GM23338 (cell line): ENCODE results near the gene URI1. TPM values are rescaled to one million over a fixed set of nuclear protein-coding genes. Genes with fewer than 3 reads are reported as not detected.

Source experiments
- ATAC-seq: fragments of 200-7000 bp; cut with Tn5 transposase; 3 replicates; pipeline ENCODE4 v1.9.1; 2020
- DNase-seq: peaks from one replicate; pipeline ENCODE4 v3.0.0-alpha.2; 2015; ENCODE audit warnings: low spot score
- H2AFZ ChIP-seq: fragments of 200-600 bp; sonication (generic); 2 replicates; pipeline ENCODE4 v1.8.0; 2016; ENCODE audit warnings: antibody characterized with exemption, mild to moderate bottlenecking, moderate library complexity
- H3F3A ChIP-seq: fragments of 200-600 bp; sonication (generic); replicated peaks from 2 replicates; pipeline ENCODE4 v1.8.0; 2017; ENCODE audit warnings: antibody characterized with exemption, mixed run types, low read depth
- H3K27ac ChIP-seq: fragments of 200-600 bp; sonication (generic); 2 replicates; pipeline ENCODE4 v1.6.1; 2016; ENCODE audit warnings: low read depth
- H3K27me3 ChIP-seq: fragments of 200-600 bp; sonication (generic); 2 replicates; pipeline ENCODE4 v1.8.0; 2016; ENCODE audit warnings: mild to moderate bottlenecking, mixed run types, moderate library complexity; ENCODE audit not compliant: insufficient read depth
- H3K36me3 ChIP-seq: fragments of 200-600 bp; sonication (generic); 2 replicates; pipeline ENCODE4 v1.8.0; 2016; ENCODE audit warnings: mild to moderate bottlenecking; ENCODE audit not compliant: insufficient read depth
- H3K4me1 ChIP-seq: fragments of 200-600 bp; sonication (generic); 2 replicates; pipeline ENCODE4 v1.8.0; 2016; ENCODE audit warnings: mild to moderate bottlenecking, moderate library complexity; ENCODE audit not compliant: insufficient read depth
- H3K4me2 ChIP-seq: fragments of 200-600 bp; sonication (generic); 2 replicates; pipeline ENCODE4 v1.7.1; 2017; ENCODE audit warnings: mixed run types
- H3K4me3 ChIP-seq: fragments of 200-600 bp; sonication (generic); 2 replicates; pipeline ENCODE4 v1.6.1; 2016; ENCODE audit warnings: mixed run types
- H3K79me2 ChIP-seq: fragments of 200-600 bp; sonication (generic); replicated peaks from 2 replicates; pipeline ENCODE4 v1.8.0; 2017; ENCODE audit warnings: mild to moderate bottlenecking; ENCODE audit not compliant: insufficient read depth
- H3K9me2 ChIP-seq: fragments of 200-600 bp; sonication (generic); 2 replicates; pipeline ENCODE4 v1.8.0; 2017; ENCODE audit not compliant: insufficient read depth
- H4K20me1 ChIP-seq: fragments of 200-600 bp; sonication (generic); replicated peaks from 2 replicates; pipeline ENCODE4 v1.8.0; 2017; ENCODE audit warnings: mild to moderate bottlenecking; ENCODE audit not compliant: insufficient read depth
- H3K27ac Mint-ChIP-seq: 2 replicates; pipeline ENCODE4 v1.8.0; 2020; ENCODE audit warnings: inconsistent platforms, mild to moderate bottlenecking, moderate library complexity, mixed read lengths
- H3K27me3 Mint-ChIP-seq: 3 replicates; pipeline ENCODE4 v1.8.0; 2022; ENCODE audit warnings: low read depth, mild to moderate bottlenecking, moderate library complexity, mixed read lengths, inconsistent platforms; ENCODE audit not compliant: insufficient read depth, poor library complexity
- H3K36me3 Mint-ChIP-seq: 3 replicates; pipeline ENCODE4 v1.8.0; 2021; ENCODE audit warnings: low read depth, mild to moderate bottlenecking, inconsistent platforms, moderate library complexity, mixed read lengths
- H3K4me1 Mint-ChIP-seq: 3 replicates; pipeline ENCODE4 v1.8.0; 2020; ENCODE audit warnings: mild to moderate bottlenecking, inconsistent platforms, mixed read lengths
- H3K4me3 Mint-ChIP-seq: 3 replicates; pipeline ENCODE4 v1.8.0; 2021; ENCODE audit warnings: moderate library complexity, mild to moderate bottlenecking, inconsistent platforms, mixed read lengths
- H3K9me3 Mint-ChIP-seq: 3 replicates; pipeline ENCODE4 v1.8.0; 2020; ENCODE audit warnings: moderate library complexity, mild to moderate bottlenecking, inconsistent platforms, mixed read lengths
- CREB1 ChIP-seq: fragments of 250-450 bp; sonication (Bioruptor Pico); IDR thresholded peaks from 2 replicates; pipeline ENCODE4 v1.5.0; 2020; ENCODE audit warnings: low read depth, mild to moderate bottlenecking, moderate library complexity
- EZH2 ChIP-seq: fragments of 200-600 bp; sonication (generic); IDR thresholded peaks from one replicate; pipeline ENCODE4 v1.8.0; 2017; ENCODE audit warnings: antibody characterized with exemption, mild to moderate bottlenecking, low read depth; ENCODE audit not compliant: unreplicated experiment
- EZH2phosphoT487 ChIP-seq: fragments of 200-600 bp; sonication (generic); IDR thresholded peaks from one replicate; pipeline ENCODE4 v1.8.1; 2018; ENCODE audit warnings: antibody characterized with exemption; ENCODE audit not compliant: unreplicated experiment
- JUNB ChIP-seq: IDR thresholded peaks from one replicate; pipeline ENCODE4 v1.6.1; 2016; ENCODE audit warnings: antibody characterized with exemption; ENCODE audit not compliant: unreplicated experiment
- NANOG ChIP-seq: IDR thresholded peaks from 2 replicates; pipeline ENCODE4 v1.6.1; 2016; ENCODE audit warnings: antibody characterized with exemption, borderline replicate concordance
- POLR2AphosphoS5 ChIP-seq: IDR thresholded peaks from 2 replicates; pipeline ENCODE4 v1.6.1; 2016; ENCODE audit warnings: antibody characterized with exemption, low read depth
- STAT1 ChIP-seq: IDR thresholded peaks from one replicate; pipeline ENCODE4 v1.6.1; 2016; ENCODE audit warnings: antibody characterized with exemption; ENCODE audit not compliant: unreplicated experiment
- ZNF114 ChIP-seq: fragments of 250-450 bp; sonication (Bioruptor Pico); IDR thresholded peaks from 2 replicates; pipeline ENCODE4 v1.5.0; 2020; ENCODE audit warnings: mild to moderate bottlenecking, moderate library complexity
- ZNF331 ChIP-seq: fragments of 250-450 bp; sonication (Bioruptor Pico); IDR thresholded peaks from 2 replicates; pipeline ENCODE4 v1.5.0; 2020; ENCODE audit warnings: low read depth, mild to moderate bottlenecking, moderate library complexity
- polyA plus RNA-seq: library from polyadenylated mRNA; unstranded; fragments of >200 nt; fragmentation: Nextera tagmentation; extraction: Ambion mirVana; gene quantifications from 2 replicates; pipeline ENCODE4 v1.2.1, GENCODE V29; 2016
- total RNA-seq: library from RNA; depleted of rRNA; stranded (reverse); fragments of >200 nt; shearing (Covaris generic); gene quantifications from 2 replicates; pipeline ENCODE4 v1.2.3, GENCODE V29; 2014
- TF ChIP-seq, protein P1 (sequence below): IDR thresholded peaks from 2 replicates; pipeline ENCODE4 v1.6.1; 2016; ENCODE audit warnings: antibody characterized with exemption
- TF ChIP-seq, protein P2 (sequence below): fragments of 250-450 bp; sonication (Bioruptor Pico); IDR thresholded peaks from 2 replicates; pipeline ENCODE4 v1.5.0; 2020; ENCODE audit warnings: mild to moderate bottlenecking, moderate library complexity
- TF ChIP-seq, protein P3 (sequence below), 2 experiments: fragments of 200-600 bp in 1 of 2; sonication (generic) in 1 of 2; conservative IDR thresholded peaks; 2 replicates each; pipeline versions ENCODE4 v1.5.1 to v1.6.1; 2016 to 2017; ENCODE audit warnings: antibody characterized with exemption in 2 of 2, low read depth in 2 of 2, mild to moderate bottlenecking in 2 of 2, moderate library complexity in 1 of 2
- TF ChIP-seq, protein P4 (sequence below): IDR thresholded peaks from one replicate; pipeline ENCODE4 v1.6.1; 2018; ENCODE audit warnings: antibody characterized with exemption; ENCODE audit not compliant: unreplicated experiment

The URI1 gene
- total and polyA plus RNA-seq, 2 experiments from 2014 or later = 27.6 to 68.4 TPM

DNA sequence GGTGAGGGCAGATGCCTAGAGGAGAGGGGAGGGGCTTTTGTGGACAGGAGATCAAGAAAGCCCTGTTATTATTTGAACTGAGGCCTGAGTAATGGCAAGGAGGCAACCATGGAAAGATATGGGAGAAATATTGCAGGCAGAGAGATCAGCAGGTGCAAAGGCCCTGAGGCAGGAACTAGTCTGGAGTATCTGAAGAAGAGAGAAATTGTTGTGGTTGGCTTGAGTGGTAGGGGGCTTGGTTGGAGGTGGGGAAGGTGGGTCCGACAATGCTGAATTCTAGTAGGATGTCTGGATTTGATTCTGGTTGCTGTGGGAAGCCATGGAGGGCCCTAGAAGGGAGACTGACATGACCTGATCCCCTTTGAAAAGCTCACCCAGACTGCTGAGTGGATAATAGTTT lies 2.4 kb upstream of the URI1 start:
- Mint-ChIP-seq H3K4me1 (peaks cover 17% of the 10 kb centered on the region), H3K9me3 (peaks cover 16% of the 10 kb centered on the region), H3K27me3 (peaks cover 20% of the 10 kb centered on the region), H3K4me3 (no peak overlapping the region), H3K36me3 (peaks cover 5% of the 10 kb centered on the region), H3K27ac (no peak overlapping the region)
- H3K9me2 ChIP-seq = no peaks in the 10 kb centered on the region; the same call in 1 of the 2 replicates
- H2AFZ ChIP-seq = no peak overlapping the region
- H3K4me3 ChIP-seq = no peak overlapping the region
- ATAC-seq = no peak
- DNase-seq = no peak
- TF ChIP-seq, protein P1, sequence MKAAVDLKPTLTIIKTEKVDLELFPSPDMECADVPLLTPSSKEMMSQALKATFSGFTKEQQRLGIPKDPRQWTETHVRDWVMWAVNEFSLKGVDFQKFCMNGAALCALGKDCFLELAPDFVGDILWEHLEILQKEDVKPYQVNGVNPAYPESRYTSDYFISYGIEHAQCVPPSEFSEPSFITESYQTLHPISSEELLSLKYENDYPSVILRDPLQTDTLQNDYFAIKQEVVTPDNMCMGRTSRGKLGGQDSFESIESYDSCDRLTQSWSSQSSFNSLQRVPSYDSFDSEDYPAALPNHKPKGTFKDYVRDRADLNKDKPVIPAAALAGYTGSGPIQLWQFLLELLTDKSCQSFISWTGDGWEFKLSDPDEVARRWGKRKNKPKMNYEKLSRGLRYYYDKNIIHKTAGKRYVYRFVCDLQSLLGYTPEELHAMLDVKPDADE = no peak
- TF ChIP-seq ZNF114 (no peak), POLR2AphosphoS5 (no peak), JUNB (no peak), STAT1 (no peak), ZNF331 (CRISPR knock-in tag) (no peak), EZH2 (no peak), EZH2phosphoT487 (no peak), CREB1 (CRISPR knock-in tag) (no peak), NANOG (no peak)
- TF ChIP-seq, protein P2, sequence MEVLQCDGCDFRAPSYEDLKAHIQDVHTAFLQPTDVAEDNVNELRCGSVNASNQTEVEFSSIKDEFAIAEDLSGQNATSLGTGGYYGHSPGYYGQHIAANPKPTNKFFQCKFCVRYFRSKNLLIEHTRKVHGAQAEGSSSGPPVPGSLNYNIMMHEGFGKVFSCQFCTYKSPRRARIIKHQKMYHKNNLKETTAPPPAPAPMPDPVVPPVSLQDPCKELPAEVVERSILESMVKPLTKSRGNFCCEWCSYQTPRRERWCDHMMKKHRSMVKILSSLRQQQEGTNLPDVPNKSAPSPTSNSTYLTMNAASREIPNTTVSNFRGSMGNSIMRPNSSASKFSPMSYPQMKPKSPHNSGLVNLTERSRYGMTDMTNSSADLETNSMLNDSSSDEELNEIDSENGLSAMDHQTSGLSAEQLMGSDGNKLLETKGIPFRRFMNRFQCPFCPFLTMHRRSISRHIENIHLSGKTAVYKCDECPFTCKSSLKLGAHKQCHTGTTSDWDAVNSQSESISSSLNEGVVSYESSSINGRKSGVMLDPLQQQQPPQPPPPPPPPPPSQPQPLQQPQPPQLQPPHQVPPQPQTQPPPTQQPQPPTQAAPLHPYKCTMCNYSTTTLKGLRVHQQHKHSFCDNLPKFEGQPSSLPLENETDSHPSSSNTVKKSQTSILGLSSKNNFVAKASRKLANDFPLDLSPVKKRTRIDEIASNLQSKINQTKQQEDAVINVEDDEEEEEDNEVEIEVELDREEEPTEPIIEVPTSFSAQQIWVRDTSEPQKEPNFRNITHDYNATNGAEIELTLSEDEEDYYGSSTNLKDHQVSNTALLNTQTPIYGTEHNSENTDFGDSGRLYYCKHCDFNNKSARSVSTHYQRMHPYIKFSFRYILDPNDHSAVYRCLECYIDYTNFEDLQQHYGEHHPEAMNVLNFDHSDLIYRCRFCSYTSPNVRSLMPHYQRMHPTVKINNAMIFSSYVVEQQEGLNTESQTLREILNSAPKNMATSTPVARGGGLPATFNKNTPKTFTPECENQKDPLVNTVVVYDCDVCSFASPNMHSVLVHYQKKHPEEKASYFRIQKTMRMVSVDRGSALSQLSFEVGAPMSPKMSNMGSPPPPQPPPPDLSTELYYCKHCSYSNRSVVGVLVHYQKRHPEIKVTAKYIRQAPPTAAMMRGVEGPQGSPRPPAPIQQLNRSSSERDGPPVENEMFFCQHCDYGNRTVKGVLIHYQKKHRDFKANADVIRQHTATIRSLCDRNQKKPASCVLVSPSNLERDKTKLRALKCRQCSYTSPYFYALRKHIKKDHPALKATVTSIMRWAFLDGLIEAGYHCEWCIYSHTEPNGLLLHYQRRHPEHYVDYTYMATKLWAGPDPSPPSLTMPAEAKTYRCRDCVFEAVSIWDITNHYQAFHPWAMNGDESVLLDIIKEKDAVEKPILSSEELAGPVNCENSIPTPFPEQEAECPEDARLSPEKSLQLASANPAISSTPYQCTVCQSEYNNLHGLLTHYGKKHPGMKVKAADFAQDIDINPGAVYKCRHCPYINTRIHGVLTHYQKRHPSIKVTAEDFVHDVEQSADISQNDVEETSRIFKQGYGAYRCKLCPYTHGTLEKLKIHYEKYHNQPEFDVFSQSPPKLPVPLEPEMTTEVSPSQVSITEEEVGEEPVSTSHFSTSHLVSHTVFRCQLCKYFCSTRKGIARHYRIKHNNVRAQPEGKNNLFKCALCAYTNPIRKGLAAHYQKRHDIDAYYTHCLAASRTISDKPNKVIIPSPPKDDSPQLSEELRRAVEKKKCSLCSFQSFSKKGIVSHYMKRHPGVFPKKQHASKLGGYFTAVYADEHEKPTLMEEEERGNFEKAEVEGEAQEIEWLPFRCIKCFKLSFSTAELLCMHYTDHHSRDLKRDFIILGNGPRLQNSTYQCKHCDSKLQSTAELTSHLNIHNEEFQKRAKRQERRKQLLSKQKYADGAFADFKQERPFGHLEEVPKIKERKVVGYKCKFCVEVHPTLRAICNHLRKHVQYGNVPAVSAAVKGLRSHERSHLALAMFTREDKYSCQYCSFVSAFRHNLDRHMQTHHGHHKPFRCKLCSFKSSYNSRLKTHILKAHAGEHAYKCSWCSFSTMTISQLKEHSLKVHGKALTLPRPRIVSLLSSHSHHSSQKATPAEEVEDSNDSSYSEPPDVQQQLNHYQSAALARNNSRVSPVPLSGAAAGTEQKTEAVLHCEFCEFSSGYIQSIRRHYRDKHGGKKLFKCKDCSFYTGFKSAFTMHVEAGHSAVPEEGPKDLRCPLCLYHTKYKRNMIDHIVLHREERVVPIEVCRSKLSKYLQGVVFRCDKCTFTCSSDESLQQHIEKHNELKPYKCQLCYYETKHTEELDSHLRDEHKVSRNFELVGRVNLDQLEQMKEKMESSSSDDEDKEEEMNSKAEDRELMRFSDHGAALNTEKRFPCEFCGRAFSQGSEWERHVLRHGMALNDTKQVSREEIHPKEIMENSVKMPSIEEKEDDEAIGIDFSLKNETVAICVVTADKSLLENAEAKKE (CRISPR knock-in tag) = no peak
- TF ChIP-seq, protein P3, sequence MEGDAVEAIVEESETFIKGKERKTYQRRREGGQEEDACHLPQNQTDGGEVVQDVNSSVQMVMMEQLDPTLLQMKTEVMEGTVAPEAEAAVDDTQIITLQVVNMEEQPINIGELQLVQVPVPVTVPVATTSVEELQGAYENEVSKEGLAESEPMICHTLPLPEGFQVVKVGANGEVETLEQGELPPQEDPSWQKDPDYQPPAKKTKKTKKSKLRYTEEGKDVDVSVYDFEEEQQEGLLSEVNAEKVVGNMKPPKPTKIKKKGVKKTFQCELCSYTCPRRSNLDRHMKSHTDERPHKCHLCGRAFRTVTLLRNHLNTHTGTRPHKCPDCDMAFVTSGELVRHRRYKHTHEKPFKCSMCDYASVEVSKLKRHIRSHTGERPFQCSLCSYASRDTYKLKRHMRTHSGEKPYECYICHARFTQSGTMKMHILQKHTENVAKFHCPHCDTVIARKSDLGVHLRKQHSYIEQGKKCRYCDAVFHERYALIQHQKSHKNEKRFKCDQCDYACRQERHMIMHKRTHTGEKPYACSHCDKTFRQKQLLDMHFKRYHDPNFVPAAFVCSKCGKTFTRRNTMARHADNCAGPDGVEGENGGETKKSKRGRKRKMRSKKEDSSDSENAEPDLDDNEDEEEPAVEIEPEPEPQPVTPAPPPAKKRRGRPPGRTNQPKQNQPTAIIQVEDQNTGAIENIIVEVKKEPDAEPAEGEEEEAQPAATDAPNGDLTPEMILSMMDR (conservative IDR thresholded peaks at IDR 0.05; ENCODE audit: low read depth in 2 of 2) = no peak
- TF ChIP-seq, protein P4, sequence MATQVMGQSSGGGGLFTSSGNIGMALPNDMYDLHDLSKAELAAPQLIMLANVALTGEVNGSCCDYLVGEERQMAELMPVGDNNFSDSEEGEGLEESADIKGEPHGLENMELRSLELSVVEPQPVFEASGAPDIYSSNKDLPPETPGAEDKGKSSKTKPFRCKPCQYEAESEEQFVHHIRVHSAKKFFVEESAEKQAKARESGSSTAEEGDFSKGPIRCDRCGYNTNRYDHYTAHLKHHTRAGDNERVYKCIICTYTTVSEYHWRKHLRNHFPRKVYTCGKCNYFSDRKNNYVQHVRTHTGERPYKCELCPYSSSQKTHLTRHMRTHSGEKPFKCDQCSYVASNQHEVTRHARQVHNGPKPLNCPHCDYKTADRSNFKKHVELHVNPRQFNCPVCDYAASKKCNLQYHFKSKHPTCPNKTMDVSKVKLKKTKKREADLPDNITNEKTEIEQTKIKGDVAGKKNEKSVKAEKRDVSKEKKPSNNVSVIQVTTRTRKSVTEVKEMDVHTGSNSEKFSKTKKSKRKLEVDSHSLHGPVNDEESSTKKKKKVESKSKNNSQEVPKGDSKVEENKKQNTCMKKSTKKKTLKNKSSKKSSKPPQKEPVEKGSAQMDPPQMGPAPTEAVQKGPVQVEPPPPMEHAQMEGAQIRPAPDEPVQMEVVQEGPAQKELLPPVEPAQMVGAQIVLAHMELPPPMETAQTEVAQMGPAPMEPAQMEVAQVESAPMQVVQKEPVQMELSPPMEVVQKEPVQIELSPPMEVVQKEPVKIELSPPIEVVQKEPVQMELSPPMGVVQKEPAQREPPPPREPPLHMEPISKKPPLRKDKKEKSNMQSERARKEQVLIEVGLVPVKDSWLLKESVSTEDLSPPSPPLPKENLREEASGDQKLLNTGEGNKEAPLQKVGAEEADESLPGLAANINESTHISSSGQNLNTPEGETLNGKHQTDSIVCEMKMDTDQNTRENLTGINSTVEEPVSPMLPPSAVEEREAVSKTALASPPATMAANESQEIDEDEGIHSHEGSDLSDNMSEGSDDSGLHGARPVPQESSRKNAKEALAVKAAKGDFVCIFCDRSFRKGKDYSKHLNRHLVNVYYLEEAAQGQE = no peak
- H4K20me1 ChIP-seq = peaks cover 5% of the 10 kb centered on the region; the same call in 1 of the 2 replicates
- H3K4me2 ChIP-seq = no peak overlapping the region
- H3K79me2 ChIP-seq = peaks cover 19% of the 10 kb centered on the region
- H3K27ac ChIP-seq = no peak overlapping the region
- H3K27me3 ChIP-seq = peaks cover 10% of the 10 kb centered on the region; the same call in 1 of the 2 replicates
- H3K4me1 ChIP-seq = peaks cover 11% of the 10 kb centered on the region
- no peaks in the 10 kb centered on the region for H3K36me3 ChIP-seq
- H3F3A ChIP-seq = no peaks in the 10 kb centered on the region
